ENCODE data around the gene CHAMP1. TPM values are rescaled to one million over a fixed set of nuclear protein-coding genes. Genes with fewer than 3 reads are reported as not detected.

The CHAMP1 gene
- total and polyA plus RNA-seq, 2 of the 13 experiments (the other 11 are each of a cell fraction or from before 2014, with no cell fraction given) = 8.4 to 9.7 TPM

GRCh38 chr13:114281351-114282040 lies 32.8 kb upstream of the CHAMP1 start, which contains the start of gene UPF3A (continued):
- TF ChIP-seq NFYB (CRISPR knock-in tag; IDR thresholded peaks at IDR 0.05) (no peak), ZNF746 (CRISPR knock-in tag; IDR thresholded peaks at IDR 0.05) (no peak), RBM22 (optimal IDR thresholded peaks at IDR 0.05; ENCODE audit: low read length) (no peak), DRAP1 (CRISPR knock-in tag; IDR thresholded peaks at IDR 0.05) (peak; percentile 70), REPIN1 (CRISPR knock-in tag; IDR thresholded peaks at IDR 0.05; ENCODE audit: borderline replicate concordance, low read depth) (no peak; the same call in 1 of the 2 replicates), ZNF383 (CRISPR knock-in tag; IDR thresholded peaks at IDR 0.05; ENCODE audit: borderline replicate concordance) (no peak), ZFP90 (CRISPR knock-in tag; IDR thresholded peaks at IDR 0.05; ENCODE audit: borderline replicate concordance) (peak; percentile 54; the same call in 1 of the 2 replicates), HNRNPL (IDR thresholded peaks at IDR 0.05; ENCODE audit: low read depth, low read length) (no peak), ZBTB40 (IDR thresholded peaks at IDR 0.05) (no peak), ZBTB40 (CRISPR knock-in tag; IDR thresholded peaks at IDR 0.05) (peak; percentile 60; the same call in 1 of the 2 replicates), KLF16 (CRISPR knock-in tag; IDR thresholded peaks at IDR 0.05) (peak in 1 of 2 experiments; percentile 49; a peak in 1 of 4 replicates), ZSCAN5A (CRISPR knock-in tag; IDR thresholded peaks at IDR 0.05; ENCODE audit: borderline replicate concordance) (peak; percentile 61; the same call in 1 of the 2 replicates), NFE2 (CRISPR knock-in tag; IDR thresholded peaks at IDR 0.05) (no peak), THAP8 (CRISPR knock-in tag; IDR thresholded peaks at IDR 0.05; ENCODE audit: borderline replicate concordance) (peak; percentile 32; the same call in 1 of the 2 replicates), ZNF790 (CRISPR knock-in tag; IDR thresholded peaks at IDR 0.05; ENCODE audit: borderline replicate concordance) (peak; percentile 37; the same call in 1 of the 2 replicates), PTBP1 (IDR thresholded peaks at IDR 0.05; ENCODE audit: low read depth, low read length, poor library complexity, severe bottlenecking) (no peak), NFIC (IDR thresholded peaks at IDR 0.05; ENCODE audit: low read length) (no peak), RARA (CRISPR knock-in tag; IDR thresholded peaks at IDR 0.05) (peak; percentile 84)
